ENCODE measurements around the gene SYCP1.
"Not testable (repeated sequence)": the region's sequence is repeated elsewhere in the genome, so short reads cannot be mapped to it uniquely, and the experiment has no call there.

The SYCP1 gene

DNA sequence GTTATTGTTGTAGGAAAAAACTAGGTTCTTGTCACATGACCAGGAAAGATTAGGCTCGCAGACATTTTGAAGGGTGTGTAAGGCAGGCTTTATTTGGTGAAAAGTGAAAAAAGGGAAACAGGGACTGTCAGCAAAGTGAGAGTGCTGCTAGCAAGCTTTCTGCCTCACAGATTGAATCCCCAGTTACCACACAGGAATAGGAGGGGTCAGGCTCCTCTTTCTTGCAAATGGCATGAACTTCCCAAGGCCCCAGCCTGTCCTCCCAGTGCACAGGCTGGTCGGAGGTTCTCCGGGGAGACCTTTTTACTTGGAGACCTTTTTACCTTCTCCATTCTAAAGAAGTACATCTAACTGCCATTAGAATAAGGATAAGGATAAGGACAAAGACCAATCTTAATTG is 42.1 kb downstream of the SYCP1 start:
- peaks cover 43% of the 10 kb centered on the region for H3K27me3 Mint-ChIP-seq
- H3K4me3 Mint-ChIP-seq: no peak overlapping the region

DNA sequence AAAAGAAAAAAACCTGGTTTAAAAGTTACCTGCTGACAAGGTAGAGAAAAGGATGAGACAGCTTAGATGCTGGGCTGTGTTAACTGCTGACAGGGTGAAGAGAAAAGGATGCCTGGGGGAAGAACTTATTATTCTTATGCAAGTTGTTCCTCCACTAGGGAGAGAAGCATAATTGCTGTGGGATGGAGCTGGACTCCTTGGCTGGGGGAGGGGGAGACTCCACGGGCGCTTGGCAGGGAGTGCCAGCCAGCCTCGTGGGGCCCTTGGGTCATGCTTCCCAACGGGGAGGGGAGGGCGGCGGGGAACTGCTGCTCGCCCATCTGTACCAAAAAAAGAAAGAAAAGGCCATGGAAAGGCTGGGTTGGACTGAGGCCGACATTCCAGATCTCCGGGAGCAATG is 47.2 kb downstream of the SYCP1 start:
- H3K27me3 Mint-ChIP-seq: peaks cover 20% of the 10 kb centered on the region
- H3K4me1 Mint-ChIP-seq (ENCODE audit: low read depth): no peaks in the 10 kb centered on the region
- no peak overlapping the region for H3K4me3 Mint-ChIP-seq
- no peak for DNase-seq
- no peak overlapping the region for H3K27ac Mint-ChIP-seq
- H3K9me3 Mint-ChIP-seq: peaks cover 2% of the 10 kb centered on the region
- no peaks in the 10 kb centered on the region for H3K36me3 Mint-ChIP-seq (ENCODE audit: low read depth)

More for the DNA sequence above, 42.1 kb downstream of the SYCP1 start:
- H3K4me1 Mint-ChIP-seq (ENCODE audit: low read depth): no peaks in the 10 kb centered on the region
- H3K27ac Mint-ChIP-seq: no peak overlapping the region
- H3K36me3 Mint-ChIP-seq (ENCODE audit: low read depth): no peaks in the 10 kb centered on the region
- H3K9me3 Mint-ChIP-seq: no peaks in the 10 kb centered on the region
- DNase-seq: no peak

DNA sequence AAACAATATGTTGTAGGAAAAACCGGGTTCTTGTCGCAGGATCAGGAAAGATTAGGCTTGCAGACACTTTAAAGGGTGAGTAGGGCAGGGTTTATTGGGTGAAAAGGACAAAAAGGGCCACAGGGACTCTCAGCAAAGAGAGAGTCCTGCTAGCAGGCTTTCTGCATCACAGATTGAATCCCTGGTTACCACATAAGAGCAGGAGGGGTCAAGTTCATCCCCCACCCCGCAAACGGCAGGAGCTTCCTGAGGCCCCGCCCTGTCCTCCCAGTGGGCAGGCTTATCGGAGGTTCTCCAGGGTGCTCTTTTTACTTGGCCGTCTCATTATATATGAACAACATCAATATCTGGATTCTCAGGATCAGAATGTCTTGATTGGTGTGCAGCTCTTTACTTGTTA is 47.7 kb downstream of the SYCP1 start:
- H3K27ac Mint-ChIP-seq: no peak overlapping the region
- H3K9me3 Mint-ChIP-seq: peaks cover 2% of the 10 kb centered on the region
- H3K4me1 Mint-ChIP-seq (ENCODE audit: low read depth): no peaks in the 10 kb centered on the region
- H3K36me3 Mint-ChIP-seq (ENCODE audit: low read depth): no peaks in the 10 kb centered on the region
- peaks cover 18% of the 10 kb centered on the region for H3K27me3 Mint-ChIP-seq
- H3K4me3 Mint-ChIP-seq: no peak overlapping the region
- DNase-seq: no peak

DNA sequence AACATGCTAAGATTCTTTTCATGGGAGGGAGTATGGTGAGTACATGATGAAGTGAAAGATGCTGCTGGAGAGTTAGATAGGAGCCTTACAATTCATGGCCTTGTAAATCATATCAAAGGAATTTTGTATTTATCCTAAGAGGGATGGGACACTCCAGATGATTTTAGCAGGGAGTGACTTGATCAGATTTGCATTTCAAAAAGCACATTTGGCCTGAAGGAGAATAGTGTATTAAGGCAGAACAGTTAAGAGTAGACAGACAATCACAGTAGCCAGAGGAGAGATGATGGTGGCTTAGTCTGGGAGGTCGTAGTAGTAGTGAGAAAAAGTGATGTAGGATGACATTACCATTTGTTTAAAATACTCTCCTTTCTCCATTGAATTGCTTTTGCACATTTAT is 48.8 kb downstream of the SYCP1 start:
- no peaks in the 10 kb centered on the region for H3K4me1 Mint-ChIP-seq (ENCODE audit: low read depth)
- H3K4me3 Mint-ChIP-seq: no peak overlapping the region
- H3K9me3 Mint-ChIP-seq: peaks cover 2% of the 10 kb centered on the region
- DNase-seq: no peak
- no peak overlapping the region for H3K27ac Mint-ChIP-seq
- peaks cover 13% of the 10 kb centered on the region for H3K27me3 Mint-ChIP-seq
- H3K36me3 Mint-ChIP-seq (ENCODE audit: low read depth): no peaks in the 10 kb centered on the region

DNA sequence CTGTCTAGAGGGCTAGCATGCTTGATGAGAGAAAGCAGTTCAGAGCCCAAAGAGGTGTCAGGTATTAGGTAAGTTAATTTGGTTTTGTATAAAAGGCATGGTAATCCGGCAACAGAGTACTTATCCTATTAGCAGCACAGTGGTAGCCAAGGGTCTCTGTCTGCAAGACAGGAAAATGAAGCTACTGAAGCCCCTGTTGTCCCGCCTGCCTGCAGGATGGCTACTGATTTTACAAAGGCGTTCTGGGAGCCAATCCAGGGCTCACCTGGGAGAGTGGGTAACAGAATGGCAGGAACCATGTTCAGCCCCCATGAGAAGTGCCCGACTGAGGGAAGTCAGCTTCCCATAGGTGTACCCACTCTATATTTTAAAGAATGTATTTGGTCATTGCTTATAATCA is 61.1 kb downstream of the SYCP1 start:
- H3K27ac Mint-ChIP-seq; H3K4me3 Mint-ChIP-seq; H3K36me3 Mint-ChIP-seq (ENCODE audit: low read depth); H3K4me1 Mint-ChIP-seq (ENCODE audit: low read depth); H3K9me3 Mint-ChIP-seq; DNase-seq: not testable (repeated sequence)
- peaks cover 44% of the 10 kb centered on the region for H3K27me3 Mint-ChIP-seq

DNA sequence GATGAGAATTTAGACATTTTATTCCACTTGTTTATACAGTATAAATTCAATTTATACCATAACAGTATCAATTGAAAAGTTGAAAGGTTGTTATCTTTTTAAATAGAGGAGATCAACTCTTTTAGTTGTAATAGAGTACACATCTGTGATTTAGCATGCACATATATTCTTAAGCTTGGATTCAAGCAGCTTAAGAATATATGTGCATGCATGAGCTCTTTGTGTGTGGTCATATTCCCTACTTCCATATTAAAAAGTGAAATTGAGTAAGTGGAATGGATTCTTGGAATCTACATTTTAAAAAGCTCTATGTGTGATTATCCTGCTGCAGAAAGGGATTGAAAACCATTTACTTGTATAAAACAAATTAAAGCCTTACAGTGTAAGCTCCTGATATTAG is 71.9 kb downstream of the SYCP1 start:
- no peak overlapping the region for H3K27ac Mint-ChIP-seq
- no peak for DNase-seq
- H3K27me3 Mint-ChIP-seq: peaks cover 53% of the 10 kb centered on the region
- peaks cover 2% of the 10 kb centered on the region for H3K9me3 Mint-ChIP-seq
- H3K36me3 Mint-ChIP-seq (ENCODE audit: low read depth): no peaks in the 10 kb centered on the region
- no peak overlapping the region for H3K4me3 Mint-ChIP-seq
- H3K4me1 Mint-ChIP-seq (ENCODE audit: low read depth): peaks cover 5% of the 10 kb centered on the region

DNA sequence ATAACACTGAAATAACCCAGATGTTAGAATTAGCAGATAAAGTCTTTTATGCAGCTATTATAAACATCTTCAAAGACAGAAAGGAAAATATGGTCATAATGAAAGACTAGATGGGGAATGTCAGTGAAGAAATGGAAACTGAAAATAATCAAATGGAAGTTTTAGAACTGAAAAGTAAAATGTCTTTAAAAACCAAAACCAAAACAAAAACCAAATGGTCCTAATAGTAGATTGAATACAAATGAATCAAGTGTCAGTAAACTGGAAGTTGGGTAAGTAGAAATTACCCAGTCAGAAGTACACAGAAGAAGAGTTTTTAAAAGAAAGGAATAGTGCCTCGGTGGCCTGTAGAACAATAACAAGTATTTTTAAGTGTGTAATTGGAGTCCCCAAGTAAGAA is 72.7 kb downstream of the SYCP1 start:
- peaks cover 49% of the 10 kb centered on the region for H3K27me3 Mint-ChIP-seq
- H3K4me1 Mint-ChIP-seq (ENCODE audit: low read depth): peaks cover 5% of the 10 kb centered on the region
- H3K9me3 Mint-ChIP-seq: peaks cover 2% of the 10 kb centered on the region
- no peak overlapping the region for H3K4me3 Mint-ChIP-seq
- DNase-seq: no peak
- no peak overlapping the region for H3K27ac Mint-ChIP-seq
- no peaks in the 10 kb centered on the region for H3K36me3 Mint-ChIP-seq (ENCODE audit: low read depth)

DNA sequence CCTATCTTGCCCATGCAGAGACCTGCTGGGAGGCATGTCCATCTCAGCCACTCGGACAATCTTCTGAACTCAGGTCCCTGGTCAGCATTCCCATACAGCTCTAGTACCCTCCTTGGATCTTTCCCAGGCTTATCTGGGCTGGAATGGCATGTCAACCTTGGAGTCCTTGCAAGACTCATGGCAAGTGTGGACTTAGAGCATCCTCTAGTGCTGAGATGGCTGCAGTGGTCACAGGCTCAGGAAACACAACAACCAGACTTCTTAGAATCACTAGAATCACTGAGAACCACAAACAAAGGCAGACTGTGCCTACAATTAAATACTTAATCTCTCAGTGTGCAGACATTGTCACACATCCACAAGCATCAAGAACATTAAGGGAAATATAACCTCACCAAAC is 101.9 kb downstream of the SYCP1 start:
- H3K4me3 Mint-ChIP-seq: no peak overlapping the region
- H3K36me3 Mint-ChIP-seq (ENCODE audit: low read depth): no peaks in the 10 kb centered on the region
- no peaks in the 10 kb centered on the region for H3K9me3 Mint-ChIP-seq
- H3K27me3 Mint-ChIP-seq: peaks cover 48% of the 10 kb centered on the region
- H3K4me1 Mint-ChIP-seq (ENCODE audit: low read depth): no peaks in the 10 kb centered on the region
- H3K27ac Mint-ChIP-seq: no peak overlapping the region
- no peak for DNase-seq

DNA sequence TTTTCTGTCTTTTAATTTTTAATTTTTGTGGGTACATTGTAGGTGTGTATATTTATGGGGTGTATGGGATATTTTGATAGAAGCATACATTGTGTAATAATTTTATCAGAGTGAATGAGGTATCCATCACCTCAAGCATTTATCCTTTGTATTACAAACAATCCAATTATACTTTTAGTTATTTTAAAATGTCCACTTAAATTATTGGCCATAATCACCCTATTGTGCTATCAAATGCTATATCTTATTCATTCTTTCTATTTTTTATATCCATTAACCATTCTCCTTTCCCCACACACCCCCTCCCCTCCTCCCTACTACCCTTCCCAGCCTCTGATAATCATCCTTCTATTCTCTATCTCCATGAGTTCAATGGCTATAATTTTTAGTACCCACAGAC is 104.8 kb downstream of the SYCP1 start:
- H3K9me3 Mint-ChIP-seq: no peaks in the 10 kb centered on the region
- no peak for DNase-seq
- no peak overlapping the region for H3K4me3 Mint-ChIP-seq
- H3K36me3 Mint-ChIP-seq (ENCODE audit: low read depth): no peaks in the 10 kb centered on the region
- H3K27me3 Mint-ChIP-seq: peaks cover 57% of the 10 kb centered on the region
- no peak overlapping the region for H3K27ac Mint-ChIP-seq
- no peaks in the 10 kb centered on the region for H3K4me1 Mint-ChIP-seq (ENCODE audit: low read depth)

DNA sequence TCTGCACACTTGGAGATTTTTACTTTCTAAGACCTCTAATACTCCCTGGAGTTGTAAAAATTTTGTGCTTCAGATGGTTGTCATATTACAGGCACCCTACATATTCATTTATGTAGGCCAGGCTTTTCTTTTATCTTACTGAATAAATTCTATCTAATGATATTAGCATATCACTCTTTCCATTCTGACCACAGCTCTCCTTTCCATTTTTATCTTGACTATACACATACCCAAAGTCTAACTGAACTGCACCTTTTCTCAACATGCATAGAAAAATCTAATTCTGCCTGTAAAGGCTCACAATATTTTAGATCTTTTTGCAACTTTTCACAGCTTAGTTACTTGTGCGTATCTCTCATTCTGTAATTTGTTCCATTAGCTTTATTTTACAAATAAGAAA is 122.2 kb downstream of the SYCP1 start:
- no peak for DNase-seq
- H3K36me3 Mint-ChIP-seq (ENCODE audit: low read depth): no peaks in the 10 kb centered on the region
- H3K27ac Mint-ChIP-seq: no peak overlapping the region
- H3K4me3 Mint-ChIP-seq: no peak overlapping the region
- peaks cover 24% of the 10 kb centered on the region for H3K27me3 Mint-ChIP-seq
- peaks cover 4% of the 10 kb centered on the region for H3K9me3 Mint-ChIP-seq
- no peaks in the 10 kb centered on the region for H3K4me1 Mint-ChIP-seq (ENCODE audit: low read depth)

DNA sequence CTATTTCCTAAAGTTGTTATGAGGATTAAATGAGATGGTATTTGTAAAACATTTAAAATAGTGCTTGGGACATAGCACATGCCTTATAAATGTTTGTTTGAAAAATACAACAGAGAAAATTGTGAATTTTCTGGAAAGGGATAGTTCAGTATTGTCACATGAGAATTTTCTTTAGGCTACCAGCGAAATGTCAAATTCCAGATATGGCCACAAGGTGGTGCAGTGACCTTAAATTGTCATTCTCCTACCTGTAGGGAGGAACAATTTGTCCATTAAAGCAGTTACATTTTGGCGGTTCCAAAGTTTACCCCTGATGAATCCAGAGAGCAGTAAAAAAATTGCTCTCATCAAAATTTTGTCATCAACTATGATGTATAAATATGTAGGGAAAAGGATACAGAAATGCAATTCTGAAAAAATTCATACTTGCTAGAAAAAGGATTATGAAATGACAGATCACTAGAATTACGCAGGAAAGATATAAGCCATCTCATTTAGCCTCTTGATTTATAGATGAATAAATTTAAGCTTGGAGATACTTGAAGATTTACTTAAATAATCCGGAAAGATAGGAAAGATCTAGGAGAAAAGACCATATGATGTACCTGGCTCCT is 124.7 kb downstream of the SYCP1 start:
- H3K9me3 Mint-ChIP-seq: peaks cover 13% of the 10 kb centered on the region
- H3K4me3 Mint-ChIP-seq: no peak overlapping the region
- no peak overlapping the region for H3K27ac Mint-ChIP-seq
- peaks cover 22% of the 10 kb centered on the region for H3K27me3 Mint-ChIP-seq
- H3K36me3 Mint-ChIP-seq (ENCODE audit: low read depth): no peaks in the 10 kb centered on the region
- H3K4me1 Mint-ChIP-seq (ENCODE audit: low read depth): no peaks in the 10 kb centered on the region
- peak; percentile 65 for DNase-seq

DNA sequence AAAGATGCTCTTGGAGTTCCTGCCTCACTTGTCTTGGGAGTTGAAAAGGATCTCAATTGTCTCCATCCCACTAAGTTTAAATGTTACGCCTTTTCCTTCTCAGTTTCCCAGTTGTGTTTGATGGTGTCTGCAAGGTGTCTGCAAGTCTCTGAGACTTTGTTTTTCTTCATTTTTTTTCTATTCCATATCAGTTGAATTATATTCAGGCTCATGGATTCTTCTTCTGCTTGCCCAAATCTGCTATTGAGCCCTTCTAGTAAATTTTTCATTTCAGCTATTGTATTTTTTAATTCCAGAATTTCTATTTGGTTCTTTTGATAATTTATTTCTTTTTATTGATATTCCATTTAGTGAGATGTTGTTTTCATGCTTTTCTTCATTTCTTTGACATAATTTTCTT is 127.6 kb downstream of the SYCP1 start:
- peaks cover 9% of the 10 kb centered on the region for H3K27me3 Mint-ChIP-seq
- H3K4me1 Mint-ChIP-seq (ENCODE audit: low read depth): no peaks in the 10 kb centered on the region
- DNase-seq: no peak

DNA sequence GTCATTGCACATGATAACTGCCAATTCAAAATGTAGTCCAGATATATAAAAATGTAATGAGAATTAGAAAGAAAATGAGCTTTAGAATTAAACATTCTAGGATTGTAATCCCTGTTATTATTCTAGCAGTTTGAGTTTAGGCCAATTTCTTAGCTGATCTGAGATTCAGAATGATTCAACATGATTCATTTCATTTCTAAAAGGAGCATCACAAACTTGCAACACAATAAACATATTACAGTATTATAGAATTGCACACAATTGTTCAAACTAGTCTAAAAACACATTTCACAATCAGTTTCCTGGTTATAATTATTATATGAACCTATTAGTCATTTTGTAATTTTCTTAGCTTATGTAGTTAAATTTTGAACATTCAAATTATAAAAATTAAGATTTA is 131.6 kb downstream of the SYCP1 start:
- Mint-ChIP-seq H3K9me3 (peaks cover 31% of the 10 kb centered on the region), H3K27me3 (peaks cover 4% of the 10 kb centered on the region), H3K36me3 (ENCODE audit: low read depth) (peaks cover 6% of the 10 kb centered on the region), H3K4me3 (no peak overlapping the region), H3K4me1 (ENCODE audit: low read depth) (no peaks in the 10 kb centered on the region), H3K27ac (no peak overlapping the region)
- no peak for DNase-seq

More for the DNA sequence above, 127.6 kb downstream of the SYCP1 start:
- Mint-ChIP-seq H3K4me3 (no peak overlapping the region), H3K27ac (no peak overlapping the region), H3K36me3 (ENCODE audit: low read depth) (no peaks in the 10 kb centered on the region), H3K9me3 (peaks cover 16% of the 10 kb centered on the region)

DNA sequence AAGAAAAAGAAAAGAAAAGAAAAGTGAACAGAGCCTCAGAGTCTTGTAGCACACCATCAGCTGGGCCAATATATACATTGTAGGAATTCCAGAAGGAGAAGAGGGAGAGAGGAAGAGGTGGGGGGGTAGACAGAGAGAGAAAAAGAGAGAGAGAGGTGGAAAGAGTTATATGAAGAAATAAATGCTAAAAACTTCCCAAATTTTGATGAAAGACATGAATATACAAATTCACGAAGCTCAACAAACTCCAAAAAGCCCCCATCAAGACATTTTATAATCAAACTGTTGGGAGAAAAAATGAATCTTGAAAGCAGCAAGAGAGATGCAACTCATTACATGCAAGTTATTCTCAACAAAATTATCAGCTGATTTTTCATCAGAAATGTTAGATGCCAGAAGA is 133.4 kb downstream of the SYCP1 start:
- no peak overlapping the region for H3K4me3 Mint-ChIP-seq
- H3K4me1 Mint-ChIP-seq (ENCODE audit: low read depth): no peaks in the 10 kb centered on the region
- H3K27me3 Mint-ChIP-seq: peaks cover 3% of the 10 kb centered on the region
- no peak for DNase-seq
- peaks cover 18% of the 10 kb centered on the region for H3K9me3 Mint-ChIP-seq
- H3K27ac Mint-ChIP-seq: no peak overlapping the region
- peaks cover 6% of the 10 kb centered on the region for H3K36me3 Mint-ChIP-seq (ENCODE audit: low read depth)

DNA sequence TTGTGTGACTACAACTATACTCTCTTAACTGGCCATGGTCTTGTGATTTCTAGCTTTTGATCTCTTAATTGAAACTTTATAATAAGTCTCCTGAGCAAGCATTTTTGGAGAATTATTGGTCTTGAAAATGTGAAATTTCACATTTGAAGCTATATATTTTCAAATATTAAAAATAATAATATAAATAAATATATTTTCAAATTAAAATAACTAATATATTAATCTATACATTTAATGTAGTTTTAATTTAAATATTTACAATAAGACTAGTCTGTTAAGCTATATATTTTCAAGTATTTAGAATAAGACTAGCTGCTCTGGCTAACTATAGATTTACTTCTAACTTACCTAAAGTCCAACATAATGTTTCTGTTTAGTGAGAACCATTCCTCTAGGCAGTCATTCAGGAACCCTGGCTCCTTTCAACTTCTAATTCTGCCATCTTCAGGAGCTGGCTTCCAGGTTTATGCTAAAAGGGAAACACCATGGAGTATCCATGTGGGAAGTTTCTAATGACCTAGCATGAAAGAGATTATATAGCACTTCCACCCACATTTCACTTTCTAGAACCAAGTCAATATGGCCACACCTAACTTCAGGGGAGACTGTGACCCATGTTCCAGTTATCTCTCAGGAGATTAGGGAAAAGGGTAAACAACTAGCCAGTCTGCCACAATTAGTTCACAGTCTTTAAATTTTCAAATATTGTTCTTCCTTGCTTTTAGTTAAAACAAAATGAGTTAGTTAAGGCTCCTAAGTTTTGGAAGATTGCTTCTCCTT is 143.0 kb downstream of the SYCP1 start:
- H3K4me3 Mint-ChIP-seq: no peak overlapping the region
- DNase-seq: no peak
- H3K4me1 Mint-ChIP-seq (ENCODE audit: low read depth): no peaks in the 10 kb centered on the region
- H3K27me3 Mint-ChIP-seq: peaks cover 9% of the 10 kb centered on the region
- no peaks in the 10 kb centered on the region for H3K36me3 Mint-ChIP-seq (ENCODE audit: low read depth)
- no peaks in the 10 kb centered on the region for H3K9me3 Mint-ChIP-seq
- no peak overlapping the region for H3K27ac Mint-ChIP-seq
